HG02840 (cell line): ENCODE measurements around the gene TBXAS1.

ENCODE experiments used
- ATAC-seq: cut with Tn5 transposase; IDR thresholded peaks from one replicate; pipeline ENCODE4 v1.9.1; 2021; ENCODE audit warnings: mild to moderate bottlenecking, moderate library complexity, moderate number of reproducible peaks; ENCODE audit not compliant: unreplicated experiment, low FRiP score

Gene TBXAS1

GRCh38 chr7:140015471-140015970 lies 186.5 kb downstream of the TBXAS1 start:
- no peak for ATAC-seq

- ATAC-seq = no peak
Measured at GRCh38 chr7:140016540-140016939, 187.5 kb downstream of the TBXAS1 start.

- ATAC-seq = no peak
Measured at GRCh38 chr7:140017034-140017433, 188.0 kb downstream of the TBXAS1 start.

GRCh38 chr7:140017543-140017942 lies 188.5 kb downstream of the TBXAS1 start:
- no peak for ATAC-seq

DNA sequence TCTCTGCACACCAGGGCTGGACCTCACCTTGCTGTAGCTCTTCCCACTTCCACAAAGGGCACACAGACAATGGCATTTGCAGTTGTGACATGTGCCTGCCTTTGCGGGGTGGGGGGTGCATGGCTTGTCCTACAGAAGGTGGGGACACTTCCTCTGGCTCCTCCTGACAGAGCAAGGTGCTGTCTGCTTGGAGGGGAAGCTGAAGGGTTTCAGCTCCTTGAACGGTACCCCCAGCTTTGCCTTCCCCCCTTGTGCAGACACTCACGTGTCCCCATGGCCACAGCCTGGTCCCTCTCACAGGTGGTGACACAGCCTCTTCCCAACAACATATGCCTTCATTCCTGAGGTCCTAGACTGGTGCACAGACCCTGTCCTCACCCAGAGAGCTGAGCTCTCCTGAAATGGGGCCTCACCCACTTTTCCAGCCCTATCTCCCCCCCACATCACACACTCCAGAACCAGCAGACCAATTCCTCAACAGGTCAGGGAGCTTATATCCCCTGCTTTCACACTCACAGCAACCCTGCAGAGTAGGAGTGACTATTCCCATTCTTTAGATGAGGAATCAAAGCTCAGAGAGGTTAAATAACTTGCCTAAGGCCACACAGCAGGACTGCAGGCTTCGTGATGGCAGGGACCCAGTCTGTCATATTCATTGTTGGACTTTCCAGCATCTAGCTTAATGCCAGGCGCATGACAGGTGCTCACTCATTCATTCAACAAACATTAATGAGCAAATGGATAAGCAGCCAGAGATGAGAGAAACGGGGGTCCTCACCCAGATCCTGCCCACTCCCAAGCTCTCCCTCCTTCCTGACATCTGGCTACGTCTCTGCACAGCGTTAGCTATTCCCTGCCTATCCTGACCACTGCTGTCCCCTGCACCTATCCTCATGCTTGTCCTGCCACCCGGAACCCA lies 189.3 kb downstream of the TBXAS1 start:
- ATAC-seq = no peak

DNA sequence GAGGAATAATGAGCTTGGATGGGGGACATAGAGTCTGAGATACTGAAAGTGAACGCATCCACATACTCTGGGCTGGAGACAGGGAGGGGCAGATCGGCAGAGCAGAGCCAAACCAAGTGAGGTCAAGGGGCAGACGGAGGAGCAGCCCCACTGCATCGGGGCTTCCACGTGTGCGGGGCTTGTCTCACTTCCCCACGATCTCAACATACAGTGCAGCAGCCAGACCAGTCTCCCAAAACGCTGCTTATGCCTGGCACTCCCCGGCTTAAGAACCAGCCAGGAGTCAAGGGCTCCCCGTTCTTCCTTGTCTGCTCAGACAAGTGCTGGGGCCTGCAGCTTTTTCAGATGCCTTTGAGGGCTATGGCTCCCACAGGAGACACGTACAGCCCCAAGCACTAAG lies 190.1 kb downstream of the TBXAS1 start:
- ATAC-seq = no peak

- ATAC-seq = no peak
Measured at GRCh38 chr7:140019606-140020005, 190.5 kb downstream of the TBXAS1 start.

GRCh38 chr7:140021603-140022002 lies 192.5 kb downstream of the TBXAS1 start:
- no peak for ATAC-seq

GRCh38 chr7:140022582-140023211 lies 193.6 kb downstream of the TBXAS1 start:
- no peak for ATAC-seq

GRCh38 chr7:140023728-140024127 lies 194.7 kb downstream of the TBXAS1 start:
- no peak for ATAC-seq

DNA sequence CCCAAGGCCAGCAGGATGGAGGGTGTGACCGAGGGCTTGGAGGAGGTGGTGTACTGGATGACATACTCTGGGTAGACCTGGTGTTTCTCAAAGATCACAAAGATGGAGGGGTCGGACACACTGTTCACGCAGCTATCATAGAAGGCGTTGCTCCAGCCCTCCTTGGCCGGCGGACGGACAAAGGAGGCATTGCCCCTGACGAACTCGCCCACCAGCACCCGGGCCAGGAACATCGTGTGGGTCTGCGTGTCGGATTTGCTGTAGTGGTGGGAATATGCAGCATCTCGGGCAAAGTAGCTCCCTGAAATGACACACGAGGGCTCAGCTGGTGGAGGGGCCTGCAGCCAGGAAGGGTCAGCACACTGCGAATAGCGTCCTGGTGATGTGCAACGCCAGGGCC lies 195.5 kb downstream of the TBXAS1 start:
- ATAC-seq = no peak

DNA sequence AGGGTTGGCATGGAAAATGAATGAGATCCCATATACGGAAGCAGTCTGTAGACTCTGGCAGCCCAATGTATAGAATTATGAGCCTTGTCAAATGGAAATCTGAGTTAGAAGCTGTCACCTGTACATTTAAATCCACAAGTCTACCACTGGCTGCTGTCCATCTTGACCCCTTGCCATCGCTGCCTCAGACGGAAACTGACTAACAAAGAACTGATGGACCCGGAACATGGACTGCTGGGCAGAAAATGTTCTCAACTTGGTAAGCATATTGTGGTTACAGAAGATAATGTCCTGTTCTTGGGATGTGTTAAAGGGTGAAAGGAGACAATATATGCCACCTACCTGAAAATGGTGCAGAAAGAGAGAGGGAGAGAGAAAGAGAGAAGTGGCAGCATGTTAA lies 196.2 kb downstream of the TBXAS1 start:
- ATAC-seq = no peak

- no peak for ATAC-seq
Measured at GRCh38 chr7:140025814-140026433, 196.9 kb downstream of the TBXAS1 start.

- no peak for ATAC-seq
Measured at GRCh38 chr7:140026935-140027334, 197.9 kb downstream of the TBXAS1 start.

- no peak for ATAC-seq
Measured at GRCh38 chr7:140027858-140028257, 198.8 kb downstream of the TBXAS1 start.

DNA sequence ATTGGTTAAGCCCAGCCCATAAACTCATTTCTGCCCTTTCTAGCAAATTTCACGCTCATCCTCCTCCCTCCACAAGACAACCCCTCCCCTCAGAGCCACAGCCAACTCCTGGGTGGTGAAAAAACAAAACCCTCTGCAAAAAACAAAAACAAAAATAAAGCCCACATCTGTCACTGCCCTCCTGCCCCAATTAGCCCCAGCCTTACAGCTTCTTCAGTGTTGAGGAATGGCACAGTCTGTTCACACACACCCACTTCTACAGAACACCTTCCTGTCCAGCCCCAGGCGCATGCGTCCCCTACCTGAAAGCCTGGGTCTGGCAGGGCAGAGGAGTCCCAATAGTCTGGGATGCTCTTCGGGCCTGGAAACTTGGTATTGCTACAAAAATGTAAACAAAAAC lies 199.2 kb downstream of the TBXAS1 start:
- ATAC-seq = no peak

- no peak for ATAC-seq
Measured at GRCh38 chr7:140029072-140029471, 200.0 kb downstream of the TBXAS1 start.

- no peak for ATAC-seq
Measured at GRCh38 chr7:140031364-140031763, 202.3 kb downstream of the TBXAS1 start.

GRCh38 chr7:140033036-140033435 lies 204.0 kb downstream of the TBXAS1 start:
- ATAC-seq = no peak

DNA sequence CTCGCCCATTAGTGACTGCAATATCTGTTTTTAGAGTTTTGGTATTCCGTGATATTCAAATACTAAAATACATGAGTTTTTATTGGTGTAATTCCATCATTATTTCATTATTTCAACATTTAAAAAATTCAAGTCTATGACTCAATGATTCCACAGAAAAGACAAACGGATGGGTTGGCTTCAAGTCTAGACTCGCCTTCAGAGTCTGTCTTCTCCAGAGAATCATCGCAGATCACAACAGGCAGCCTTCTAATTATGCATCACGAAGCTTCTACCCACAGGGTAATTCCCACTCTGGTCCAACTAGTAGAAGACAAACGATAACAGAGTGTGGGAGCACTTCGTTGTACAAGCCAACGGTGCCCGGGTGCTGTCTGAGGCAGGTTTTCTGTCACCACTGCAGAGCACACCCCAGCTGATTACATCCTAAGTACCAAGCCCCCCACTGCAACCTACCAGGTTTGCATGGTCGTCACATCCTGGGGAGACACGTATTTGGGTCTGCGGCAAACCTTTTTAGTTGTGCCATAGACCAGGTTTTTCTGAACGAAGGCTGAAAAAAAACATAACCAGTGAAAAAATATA lies 204.8 kb downstream of the TBXAS1 start:
- no peak for ATAC-seq

GRCh38 chr7:140034421-140034820 lies 205.4 kb downstream of the TBXAS1 start:
- ATAC-seq = no peak
